Measurements from ENCODE around the gene TMEM184A. TPM values are rescaled to one million over a fixed set of nuclear protein-coding genes. Genes with fewer than 3 reads are reported as not detected.

Gene TMEM184A
- total and polyA plus RNA-seq, 2 of the 13 experiments (the other 11 are each of a cell fraction or from before 2014, with no cell fraction given), result 9.5 to 20.4 TPM

DNA sequence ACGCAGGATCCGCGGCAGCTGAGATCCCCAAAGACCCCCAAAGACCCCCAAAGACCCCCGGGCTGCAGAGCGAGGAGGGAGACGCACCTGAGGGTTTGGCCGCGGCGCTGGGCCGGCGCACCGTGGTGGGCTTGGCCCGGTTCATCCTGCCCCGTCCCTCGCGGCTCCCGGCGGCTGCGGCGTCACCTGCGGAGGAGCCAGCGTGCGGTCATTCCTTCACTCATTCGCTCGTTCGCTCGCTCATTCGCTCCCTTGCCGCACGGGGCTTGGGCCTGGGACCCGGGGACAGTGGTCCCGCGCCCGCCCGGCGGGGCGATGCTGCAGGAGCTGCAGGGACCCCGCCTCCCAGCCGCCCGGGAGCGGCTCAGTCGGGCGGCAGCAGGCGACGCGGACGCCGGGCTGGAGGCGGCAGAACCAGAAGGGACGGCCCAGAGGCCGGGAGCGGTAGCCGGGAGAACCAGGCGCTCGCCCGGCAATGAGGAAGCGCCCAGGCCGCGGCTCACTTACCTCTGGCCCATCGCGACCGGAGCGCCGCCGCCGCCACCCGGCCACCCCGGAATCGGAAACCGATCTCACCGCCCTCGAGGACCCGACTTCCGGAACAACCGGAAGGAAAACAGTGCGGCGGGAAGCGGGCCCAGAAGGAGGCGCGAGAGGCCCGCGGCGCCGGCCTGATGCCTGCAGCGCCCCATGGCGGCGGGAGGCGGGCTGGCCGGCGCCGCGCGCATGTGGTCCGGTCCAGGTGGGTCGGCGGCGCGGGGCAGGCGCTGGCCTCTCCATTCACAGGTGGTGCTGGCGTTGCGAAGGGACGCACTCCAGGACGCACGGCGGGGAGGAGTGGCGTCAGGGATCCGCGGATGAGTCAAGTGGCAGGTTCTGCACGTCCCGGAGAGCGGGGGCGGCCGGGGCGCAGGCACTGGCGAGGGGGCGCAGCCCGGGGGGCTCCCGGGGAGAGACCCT lies 51.9 kb downstream of the TMEM184A start, which contains the start of gene INTS1 (continued):
- TF ChIP-seq KDM2A (CRISPR knock-in tag; IDR thresholded peaks at IDR 0.05; ENCODE audit: borderline replicate concordance, low read depth), result peak; percentile 88
- TF ChIP-seq MEIS2 (CRISPR knock-in tag; IDR thresholded peaks at IDR 0.05), result no peak
- peak; percentile 55; the same call in 1 of the 2 replicates for TF ChIP-seq JUN (CRISPR knock-in tag; IDR thresholded peaks at IDR 0.05)
- TF ChIP-seq ZNF17 (CRISPR knock-in tag; IDR thresholded peaks at IDR 0.05), result no peak
- TF ChIP-seq ZNF557 (CRISPR knock-in tag; IDR thresholded peaks at IDR 0.05), result no peak
- no peak for TF ChIP-seq ZNF790 (CRISPR knock-in tag; IDR thresholded peaks at IDR 0.05; ENCODE audit: borderline replicate concordance)
- peak; percentile 97 for TF ChIP-seq FOXA3 (CRISPR knock-in tag; IDR thresholded peaks at IDR 0.05)
- no peak for TF ChIP-seq SUZ12 (IDR thresholded peaks at IDR 0.05; ENCODE audit: low read depth, low read length)
- no peak for TF ChIP-seq SOX13 (IDR thresholded peaks at IDR 0.05)
- peak in 1 of 2 experiments; percentile 38; a peak in 1 of 4 replicates for TF ChIP-seq SOX13 (CRISPR knock-in tag; conservative IDR thresholded peaks at IDR 0.05 in 1 of 2, IDR thresholded peaks at IDR 0.05 in 1 of 2)
- TF ChIP-seq ZIK1 (CRISPR knock-in tag; IDR thresholded peaks at IDR 0.05; ENCODE audit: borderline replicate concordance, low read depth), result no peak
- no peak for TF ChIP-seq PAF1 (CRISPR knock-in tag; IDR thresholded peaks at IDR 0.05)
- 0 out of 2 replicates have a peak, but pooled peaks have one; percentile 55 for TF ChIP-seq ZNF782 (CRISPR knock-in tag; IDR thresholded peaks at IDR 0.05; ENCODE audit: borderline replicate concordance)
- no peak for TF ChIP-seq ZFP37 (CRISPR knock-in tag; IDR thresholded peaks at IDR 0.05; ENCODE audit: borderline replicate concordance)
- TF ChIP-seq NFYB (CRISPR knock-in tag; IDR thresholded peaks at IDR 0.05), result no peak
- peak; percentile 58; the same call in 1 of the 2 replicates for TF ChIP-seq SALL2 (CRISPR knock-in tag; IDR thresholded peaks at IDR 0.05)
- TF ChIP-seq ZNF724P (CRISPR knock-in tag; IDR thresholded peaks at IDR 0.05; ENCODE audit: borderline replicate concordance), result peak; percentile 61; the same call in 1 of the 2 replicates
- no peak for TF ChIP-seq CHCHD3 (CRISPR knock-in tag; IDR thresholded peaks at IDR 0.05)
- no peak; the same call in 1 of the 2 replicates for TF ChIP-seq MAZ (IDR thresholded peaks at IDR 0.05; ENCODE audit: borderline replicate concordance, low read depth, low read length)
- peak; percentile 64; the same call in 1 of the 2 replicates for TF ChIP-seq MAZ (CRISPR knock-in tag; IDR thresholded peaks at IDR 0.05; ENCODE audit: low read depth)
- TF ChIP-seq ZNF703 (CRISPR knock-in tag; IDR thresholded peaks at IDR 0.05; ENCODE audit: borderline replicate concordance), result no peak
- no peak for TF ChIP-seq HMG20B (CRISPR knock-in tag; conservative IDR thresholded peaks at IDR 0.05)
- no peak for TF ChIP-seq SYNCRIP (IDR thresholded peaks at IDR 0.05; ENCODE audit: insufficient read depth, low read depth, low read length)
- peak; percentile 74 for TF ChIP-seq FOXO1 (CRISPR knock-in tag; IDR thresholded peaks at IDR 0.05)
- TF ChIP-seq ZNF556 (CRISPR knock-in tag; IDR thresholded peaks at IDR 0.05; ENCODE audit: borderline replicate concordance), result peak; percentile 95
- peak; percentile 55; the same call in 1 of the 2 replicates for TF ChIP-seq PRMT3 (CRISPR knock-in tag; IDR thresholded peaks at IDR 0.05; ENCODE audit: borderline replicate concordance, low read depth)
- TF ChIP-seq ZNF432 (CRISPR knock-in tag; IDR thresholded peaks at IDR 0.05; ENCODE audit: borderline replicate concordance), result no peak
- 0 out of 2 replicates have a peak, but pooled peaks have one; percentile 52 for TF ChIP-seq FLYWCH1 (CRISPR knock-in tag; IDR thresholded peaks at IDR 0.05)
- TF ChIP-seq ZNF572 (CRISPR knock-in tag; IDR thresholded peaks at IDR 0.05), result no peak
- peak; percentile 82 for TF ChIP-seq ZFP36L1 (CRISPR knock-in tag; IDR thresholded peaks at IDR 0.05)
- peak; percentile 75; the same call in 1 of the 2 replicates for TF ChIP-seq ZNF766 (CRISPR knock-in tag; IDR thresholded peaks at IDR 0.05; ENCODE audit: borderline replicate concordance)
- TF ChIP-seq ATF7-NPFF (CRISPR knock-in tag; IDR thresholded peaks at IDR 0.05; ENCODE audit: low read depth), result peak; percentile 86
- TF ChIP-seq ZNF644 (CRISPR knock-in tag; IDR thresholded peaks at IDR 0.05; ENCODE audit: low read depth), result no peak

Data from HepG2 (cell line).